ENCODE data around the gene GPR146.

The GPR146 gene

DNA sequence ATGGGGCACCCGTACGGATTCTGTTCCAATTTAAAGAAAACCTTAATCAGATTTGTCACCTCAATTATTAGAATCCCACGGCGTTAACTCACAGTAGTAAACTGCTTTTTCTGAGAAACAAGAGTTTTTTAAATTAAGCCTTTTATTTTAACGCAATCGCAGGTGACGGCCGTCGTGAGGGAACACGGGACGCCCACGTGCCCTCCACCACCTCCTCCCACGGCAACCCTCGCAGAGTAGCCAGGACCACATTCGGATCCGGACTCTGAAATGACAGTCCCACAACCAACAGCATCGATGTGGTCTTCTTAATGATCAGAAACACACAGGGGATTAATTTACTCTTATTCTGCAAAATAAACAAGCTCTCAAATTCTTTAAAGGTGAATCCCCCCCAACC is 22.0 kb upstream of the GPR146 start:
- Histone ChIP-seq H3K4me1 (ENCODE audit: control insufficient read depth, low read depth, low read length) (no peaks in the 10 kb centered on the region), H3K23ac (ENCODE audit: low read length) (no peak overlapping the region), H3K4me3 (ENCODE audit: low read length) (no peak overlapping the region), H2AK5ac (ENCODE audit: low read length) (no peak overlapping the region), H4K8ac (ENCODE audit: low read depth, low read length) (no peak overlapping the region), H3K4ac (ENCODE audit: low read depth, low read length) (no peak overlapping the region), H3K56ac (ENCODE audit: low read length) (no peak overlapping the region), H2BK5ac (ENCODE audit: low read length) (no peak overlapping the region), H3K36me3 (ENCODE audit: control insufficient read depth, insufficient read depth, low read length) (no peaks in the 10 kb centered on the region), H4K5ac (ENCODE audit: low read length) (no peak overlapping the region), H3K79me2 (ENCODE audit: control insufficient read depth, insufficient read depth, low read length) (no peaks in the 10 kb centered on the region), H2BK15ac (replicated peaks; ENCODE audit: low read depth) (no peak overlapping the region), H3K4me2 (ENCODE audit: low read length) (no peak overlapping the region), H2BK120ac (ENCODE audit: low read depth, low read length) (no peak overlapping the region), H3K79me1 (ENCODE audit: low read length) (no peaks in the 10 kb centered on the region), H3K18ac (ENCODE audit: low read length) (no peak overlapping the region), H3K9ac (ENCODE audit: low read length) (no peak overlapping the region), H3K27me3 (ENCODE audit: insufficient read depth, low read length, poor library complexity) (no peaks in the 10 kb centered on the region), H3K27ac (ENCODE audit: low read depth, low read length) (no peak overlapping the region)
- no peak for DNase-seq
- no CpG with 5 or more reads among the region's 17 CpGs for WGBS (ENCODE audit: extremely low coverage, insufficient coverage, low lambda C conversion rate)

DNA sequence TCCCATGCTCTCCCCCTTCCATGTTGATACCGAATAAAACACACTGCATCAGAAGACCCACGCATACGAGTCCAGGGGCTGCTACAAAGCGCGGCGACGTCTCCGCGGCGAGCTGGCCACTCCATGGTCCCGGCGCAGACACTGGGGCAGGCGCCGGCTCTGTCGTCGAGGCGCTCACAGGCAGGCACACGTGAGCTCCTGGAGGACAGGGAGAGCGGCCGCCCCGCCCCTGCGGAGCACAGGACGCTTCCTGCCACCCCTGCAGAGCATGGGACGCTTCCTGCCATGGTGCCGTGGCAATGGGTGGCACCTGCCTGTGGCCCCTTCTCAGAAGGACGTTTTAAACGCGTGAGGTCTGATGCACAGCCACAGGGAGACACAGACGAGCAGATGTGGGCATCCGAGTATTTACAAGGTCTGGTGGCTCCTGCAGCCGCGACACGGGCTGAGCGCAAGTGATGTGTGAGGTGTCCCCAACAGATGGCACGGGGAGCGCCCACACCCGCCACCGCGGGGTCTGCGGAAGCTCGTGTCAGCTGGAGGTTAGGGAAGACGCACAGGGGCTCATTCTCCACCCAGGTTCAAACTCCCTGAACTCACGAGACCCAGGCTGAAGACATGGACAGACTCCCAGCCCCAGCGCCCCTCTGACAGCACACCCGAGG is 21.4 kb upstream of the GPR146 start:
- DNase-seq: no peak
- H3K4me1 ChIP-seq (ENCODE audit: control insufficient read depth, low read depth, low read length): no peaks in the 10 kb centered on the region

DNA sequence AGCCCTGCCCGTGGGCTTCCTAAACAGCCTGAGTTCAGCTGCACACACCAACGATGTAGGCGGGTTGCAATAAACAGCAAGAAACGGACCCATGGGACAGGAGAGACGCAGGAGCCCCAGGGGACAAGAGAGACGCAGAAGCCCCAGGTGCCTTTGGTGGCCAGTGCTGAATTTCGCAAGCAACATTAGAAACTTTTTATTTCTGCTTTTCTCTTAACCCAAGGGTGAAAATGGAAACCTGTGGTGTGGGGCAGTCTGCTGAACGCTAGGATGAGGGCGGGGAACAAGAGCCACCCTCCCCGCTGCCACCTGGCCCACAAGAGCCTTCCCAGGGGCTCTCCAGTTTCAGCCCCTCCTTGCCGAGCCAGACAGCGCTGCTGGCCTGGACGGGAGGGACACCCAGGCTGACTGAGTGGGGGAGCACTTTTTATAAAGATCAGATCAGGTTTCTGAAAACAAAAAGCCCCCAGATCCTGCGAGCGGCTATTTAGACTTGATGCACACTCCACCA is 20.0 kb upstream of the GPR146 start:
- Histone ChIP-seq H2AK5ac (ENCODE audit: low read length) (no peak overlapping the region), H2BK120ac (ENCODE audit: low read depth, low read length) (no peak overlapping the region), H3K4me3 (ENCODE audit: low read length) (no peak overlapping the region), H3K79me1 (ENCODE audit: low read length) (no peaks in the 10 kb centered on the region), H3K4ac (ENCODE audit: low read depth, low read length) (no peak overlapping the region), H3K56ac (ENCODE audit: low read length) (no peak overlapping the region), H3K23ac (ENCODE audit: low read length) (no peak overlapping the region), H2BK15ac (replicated peaks; ENCODE audit: low read depth) (no peak overlapping the region), H3K4me2 (ENCODE audit: low read length) (no peak overlapping the region), H3K36me3 (ENCODE audit: control insufficient read depth, insufficient read depth, low read length) (no peaks in the 10 kb centered on the region), H4K5ac (ENCODE audit: low read length) (no peak overlapping the region), H3K27me3 (ENCODE audit: insufficient read depth, low read length, poor library complexity) (no peaks in the 10 kb centered on the region), H4K8ac (ENCODE audit: low read depth, low read length) (no peak overlapping the region), H3K9ac (ENCODE audit: low read length) (no peak overlapping the region), H3K27ac (ENCODE audit: low read depth, low read length) (no peak overlapping the region), H2BK5ac (ENCODE audit: low read length) (no peak overlapping the region), H3K4me1 (ENCODE audit: control insufficient read depth, low read depth, low read length) (no peaks in the 10 kb centered on the region), H3K18ac (ENCODE audit: low read length) (no peak overlapping the region), H3K79me2 (ENCODE audit: control insufficient read depth, insufficient read depth, low read length) (no peaks in the 10 kb centered on the region)
- WGBS (ENCODE audit: extremely low coverage, insufficient coverage, low lambda C conversion rate): no CpG with 5 or more reads among the region's 15 CpGs
- DNase-seq: no peak

More for the DNA sequence above, 21.4 kb upstream of the GPR146 start:
- Histone ChIP-seq H2BK120ac (ENCODE audit: low read depth, low read length) (no peak overlapping the region), H3K27me3 (ENCODE audit: insufficient read depth, low read length, poor library complexity) (no peaks in the 10 kb centered on the region), H4K5ac (ENCODE audit: low read length) (no peak overlapping the region), H3K9ac (ENCODE audit: low read length) (no peak overlapping the region), H3K4me2 (ENCODE audit: low read length) (no peak overlapping the region), H3K79me2 (ENCODE audit: control insufficient read depth, insufficient read depth, low read length) (no peaks in the 10 kb centered on the region), H3K27ac (ENCODE audit: low read depth, low read length) (no peak overlapping the region), H2BK15ac (replicated peaks; ENCODE audit: low read depth) (no peak overlapping the region), H2AK5ac (ENCODE audit: low read length) (no peak overlapping the region), H2BK5ac (ENCODE audit: low read length) (no peak overlapping the region), H3K4ac (ENCODE audit: low read depth, low read length) (no peak overlapping the region), H3K56ac (ENCODE audit: low read length) (no peak overlapping the region), H3K36me3 (ENCODE audit: control insufficient read depth, insufficient read depth, low read length) (no peaks in the 10 kb centered on the region), H3K79me1 (ENCODE audit: low read length) (no peaks in the 10 kb centered on the region), H4K8ac (ENCODE audit: low read depth, low read length) (no peak overlapping the region), H3K23ac (ENCODE audit: low read length) (no peak overlapping the region), H3K4me3 (ENCODE audit: low read length) (no peak overlapping the region), H3K18ac (ENCODE audit: low read length) (no peak overlapping the region)
- no CpG with 5 or more reads among the region's 45 CpGs for WGBS (ENCODE audit: extremely low coverage, insufficient coverage, low lambda C conversion rate)

DNA sequence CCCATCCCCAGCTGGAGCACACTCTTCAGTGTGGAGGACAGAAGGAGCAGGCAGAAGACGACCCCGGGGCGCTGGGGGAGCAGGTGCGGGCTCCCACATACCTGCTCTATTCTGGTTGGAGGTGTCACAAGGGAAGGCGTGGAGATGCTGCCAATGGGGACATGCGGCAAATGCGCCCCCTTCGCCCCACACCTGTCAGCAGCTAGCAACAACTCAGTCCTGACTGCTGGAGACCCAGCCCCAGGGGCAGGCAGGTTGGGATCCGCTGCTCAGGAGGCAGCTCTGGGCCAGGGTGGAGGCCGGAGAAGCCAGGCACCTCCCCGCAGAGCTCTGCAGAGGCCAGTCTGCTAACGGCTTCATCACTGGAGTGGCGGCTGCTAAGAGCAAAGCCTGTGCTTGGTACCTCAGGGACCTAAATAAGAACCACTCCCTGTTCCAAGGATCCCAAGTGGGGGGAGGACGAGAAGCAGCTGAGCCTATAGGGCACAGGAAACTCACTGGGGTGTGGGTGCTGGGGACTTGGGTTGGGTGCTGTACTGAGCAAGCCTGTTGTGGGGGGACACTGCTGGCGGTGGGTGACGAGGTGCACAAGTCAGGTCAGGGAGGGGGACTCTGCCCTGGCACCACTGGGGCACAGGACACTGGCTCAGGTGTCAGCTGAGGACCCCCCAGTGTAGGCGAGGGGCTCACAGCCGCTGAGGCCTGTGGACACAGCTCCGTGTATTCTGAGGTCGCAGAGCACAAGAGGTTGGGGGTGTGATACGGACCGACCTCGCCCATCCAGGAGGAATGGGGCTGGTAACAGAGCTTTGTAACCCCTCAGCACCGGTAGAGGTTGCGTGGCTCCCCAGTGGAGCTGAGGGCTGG is 19.2 kb upstream of the GPR146 start:
- Histone ChIP-seq H2AK5ac (ENCODE audit: low read length) (no peak overlapping the region), H3K4ac (ENCODE audit: low read depth, low read length) (no peak overlapping the region), H3K36me3 (ENCODE audit: control insufficient read depth, insufficient read depth, low read length) (no peaks in the 10 kb centered on the region), H3K4me3 (ENCODE audit: low read length) (no peak overlapping the region), H3K9ac (ENCODE audit: low read length) (no peak overlapping the region), H3K4me1 (ENCODE audit: control insufficient read depth, low read depth, low read length) (no peaks in the 10 kb centered on the region), H3K18ac (ENCODE audit: low read length) (no peak overlapping the region), H3K79me2 (ENCODE audit: control insufficient read depth, insufficient read depth, low read length) (no peaks in the 10 kb centered on the region), H4K8ac (ENCODE audit: low read depth, low read length) (no peak overlapping the region), H2BK5ac (ENCODE audit: low read length) (no peak overlapping the region), H4K5ac (ENCODE audit: low read length) (no peak overlapping the region), H3K27ac (ENCODE audit: low read depth, low read length) (no peak overlapping the region), H3K56ac (ENCODE audit: low read length) (no peak overlapping the region), H3K4me2 (ENCODE audit: low read length) (no peak overlapping the region), H3K27me3 (ENCODE audit: insufficient read depth, low read length, poor library complexity) (no peaks in the 10 kb centered on the region), H3K23ac (ENCODE audit: low read length) (no peak overlapping the region), H3K79me1 (ENCODE audit: low read length) (no peaks in the 10 kb centered on the region), H2BK120ac (ENCODE audit: low read depth, low read length) (no peak overlapping the region), H2BK15ac (replicated peaks; ENCODE audit: low read depth) (no peak overlapping the region)
- DNase-seq: no peak
- no CpG with 5 or more reads among the region's 25 CpGs for WGBS (ENCODE audit: extremely low coverage, insufficient coverage, low lambda C conversion rate)

DNA sequence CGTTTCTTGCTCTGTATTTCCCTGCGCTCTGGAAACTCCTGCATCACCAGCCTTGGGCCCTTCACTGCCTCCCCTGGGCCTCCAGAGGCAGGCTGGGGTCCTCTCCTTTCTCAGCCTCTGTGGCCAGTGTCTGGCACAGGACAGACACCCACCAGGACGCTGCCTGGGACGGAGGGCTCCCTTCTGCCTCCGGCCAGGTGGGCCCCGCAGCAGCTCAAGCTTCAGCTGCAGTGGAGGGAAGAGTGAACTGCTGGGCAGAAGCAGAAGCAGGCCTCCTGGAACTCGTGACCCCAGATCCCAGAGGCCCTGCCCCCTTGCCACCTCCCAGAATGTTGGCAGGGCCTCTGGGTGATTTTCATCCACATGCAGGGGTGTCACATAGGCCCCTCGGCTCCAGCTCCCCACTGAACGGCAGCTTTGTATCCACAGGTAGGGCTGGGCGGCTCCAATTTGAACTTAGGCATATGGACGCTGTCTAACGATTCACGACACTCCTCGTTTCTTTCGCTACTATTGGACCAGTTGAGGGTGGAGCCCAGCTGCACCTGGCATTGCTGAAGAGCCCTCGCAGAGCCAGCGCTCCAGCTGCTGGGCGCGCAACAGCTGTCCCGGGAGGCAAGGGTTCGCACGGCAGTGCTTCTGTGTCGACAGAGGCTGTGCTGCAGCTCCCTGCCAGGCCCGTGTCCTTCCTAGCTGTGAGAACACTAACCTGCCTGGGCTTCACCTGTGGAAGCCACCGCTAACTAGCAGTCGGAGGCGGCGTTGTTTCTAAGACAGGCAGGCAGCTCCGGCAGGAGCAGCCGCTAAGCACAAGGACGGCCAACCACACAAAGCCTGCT is 18.4 kb upstream of the GPR146 start:
- H2BK120ac ChIP-seq (ENCODE audit: low read depth, low read length): no peak overlapping the region
- no peaks in the 10 kb centered on the region for H3K79me1 ChIP-seq (ENCODE audit: low read length)
- WGBS (ENCODE audit: extremely low coverage, insufficient coverage, low lambda C conversion rate): no CpG with 5 or more reads among the region's 31 CpGs
- H4K5ac ChIP-seq (ENCODE audit: low read length): no peak overlapping the region
- no peaks in the 10 kb centered on the region for H3K79me2 ChIP-seq (ENCODE audit: control insufficient read depth, insufficient read depth, low read length)
- no peak overlapping the region for H3K23ac ChIP-seq (ENCODE audit: low read length)
- H3K27ac ChIP-seq (ENCODE audit: low read depth, low read length): no peak overlapping the region
- no peak overlapping the region for H4K8ac ChIP-seq (ENCODE audit: low read depth, low read length)
- no peak overlapping the region for H3K56ac ChIP-seq (ENCODE audit: low read length)
- H3K18ac ChIP-seq (ENCODE audit: low read length): no peak overlapping the region
- no peak overlapping the region for H3K4ac ChIP-seq (ENCODE audit: low read depth, low read length)
- no peak overlapping the region for H3K9ac ChIP-seq (ENCODE audit: low read length)
- H2BK15ac ChIP-seq (replicated peaks; ENCODE audit: low read depth): no peak overlapping the region
- no peaks in the 10 kb centered on the region for H3K27me3 ChIP-seq (ENCODE audit: insufficient read depth, low read length, poor library complexity)
- H2AK5ac ChIP-seq (ENCODE audit: low read length): no peak overlapping the region
- H3K4me1 ChIP-seq (ENCODE audit: control insufficient read depth, low read depth, low read length): no peaks in the 10 kb centered on the region
- DNase-seq: no peak
- H3K4me2 ChIP-seq (ENCODE audit: low read length): no peak overlapping the region
- H3K4me3 ChIP-seq (ENCODE audit: low read length): no peak overlapping the region
- no peak overlapping the region for H2BK5ac ChIP-seq (ENCODE audit: low read length)
- H3K36me3 ChIP-seq (ENCODE audit: control insufficient read depth, insufficient read depth, low read length): no peaks in the 10 kb centered on the region
